ENCODE measurements around the gene ARSA. TPM values are rescaled to one million over a fixed set of nuclear protein-coding genes. Genes with fewer than 3 reads are reported as not detected.
"Not testable (repeated sequence)": the region's sequence is repeated elsewhere in the genome, so short reads cannot be mapped to it uniquely, and the experiment has no call there.

The ARSA gene
- polyA plus RNA-seq, 1 donor (not counting 4 experiments of a cell fraction or from before 2014, with no cell fraction given) = 12.1 TPM

DNA sequence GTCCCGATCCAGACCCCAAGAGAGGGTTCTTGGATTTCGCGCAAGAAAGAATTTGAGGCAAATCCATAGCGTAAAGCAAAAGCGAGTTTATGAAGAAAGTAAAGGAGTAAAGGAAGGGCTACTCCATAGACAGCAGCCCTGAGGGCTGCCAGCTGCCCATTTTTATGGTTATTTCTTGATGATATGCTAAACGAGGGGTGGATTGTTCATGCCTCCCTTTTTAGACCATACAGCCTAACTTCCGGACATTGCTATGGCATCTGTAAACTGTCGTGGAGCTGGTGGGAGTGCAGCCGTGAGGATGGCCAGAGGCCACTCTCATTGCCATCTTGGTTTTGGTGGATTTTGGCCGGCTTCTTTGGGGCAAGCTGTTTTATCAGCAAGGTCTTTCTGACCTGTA is 25.3 kb upstream of the ARSA start:
- Histone ChIP-seq H3K4me2 (ENCODE audit: control insufficient read depth, extremely low read depth, insufficient read depth, low read depth, low read length) (no peak overlapping the region), H4K20me1 (ENCODE audit: control insufficient read depth, extremely low read depth, insufficient read depth, low read length) (no peaks in the 10 kb centered on the region), H3K4me3 (ENCODE audit: control insufficient read depth in 2 of 3, extremely low read depth in 1 of 3, insufficient read depth in 2 of 3, low read depth in 1 of 3, low read length in 3 of 3) (no peak overlapping the region), H3K27ac (ENCODE audit: control insufficient read depth, insufficient read depth, low read length) (no peak overlapping the region), H3K9me1 (ENCODE audit: control insufficient read depth, extremely low read depth, insufficient read depth, low read length) (no peaks in the 10 kb centered on the region), H3K79me2 (ENCODE audit: control insufficient read depth, insufficient read depth, low read length) (no peaks in the 10 kb centered on the region), H3K36me3 (ENCODE audit: control insufficient read depth in 2 of 2, extremely low read depth in 1 of 2, insufficient read depth in 2 of 2, low read length in 2 of 2) (no peaks in the 10 kb centered on the region), H3K9ac (ENCODE audit: control insufficient read depth, extremely low read depth, insufficient read depth, low read length) (no peak overlapping the region), H3K9me3 (ENCODE audit: control insufficient read depth, low read depth, low read length) (no peaks in the 10 kb centered on the region), H2AFZ (ENCODE audit: control insufficient read depth, low read length) (no peak overlapping the region), H3K4me1 (ENCODE audit: control insufficient read depth, extremely low read depth, insufficient read depth, low read length) (peaks cover 8% of the 10 kb centered on the region), H3K27me3 (ENCODE audit: control insufficient read depth, extremely low read depth, insufficient read depth, low read length) (no peaks in the 10 kb centered on the region)
- FAIRE-seq (no peak), DNase-seq (ENCODE audit: low read depth, low spot score) (no peak)
- dilution Hi-C loops (cut with MboI; ENCODE audit: extremely low pct_ligation_motif_present, low sequenced_read_pairs) = no loop called here
- TF ChIP-seq EZH2 (IDR thresholded peaks at IDR 0.05; ENCODE audit: low read length) (no peak), CTCF (optimal IDR thresholded peaks at IDR 0.05 in 1 of 3, IDR thresholded peaks at IDR 0.05 in 1 of 3, conservative IDR thresholded peaks at IDR 0.05 in 1 of 3; ENCODE audit: extremely low read depth in 1 of 3, insufficient read depth in 2 of 3, low read length in 3 of 3) (no peak)

DNA sequence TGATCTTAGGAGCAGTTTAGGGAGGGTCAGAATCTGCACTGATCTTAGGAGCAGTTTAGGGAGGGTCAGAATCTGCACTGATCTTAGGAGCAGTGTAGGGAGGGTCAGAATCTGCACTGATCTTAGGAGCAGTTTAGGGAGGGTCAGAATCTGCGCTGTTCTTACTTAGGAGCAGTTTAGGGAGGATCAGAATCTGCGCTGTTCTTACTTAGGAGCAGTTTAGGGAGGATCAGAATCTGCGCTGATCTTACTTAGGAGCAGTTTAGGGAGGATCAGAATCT is 15.8 kb upstream of the ARSA start:
- dilution Hi-C loops (cut with MboI; ENCODE audit: extremely low pct_ligation_motif_present, low sequenced_read_pairs); H3K9ac ChIP-seq (ENCODE audit: control insufficient read depth, extremely low read depth, insufficient read depth, low read length); H4K20me1 ChIP-seq (ENCODE audit: control insufficient read depth, extremely low read depth, insufficient read depth, low read length); H3K9me3 ChIP-seq (ENCODE audit: control insufficient read depth, low read depth, low read length); H3K27ac ChIP-seq (ENCODE audit: control insufficient read depth, insufficient read depth, low read length); H2AFZ ChIP-seq (ENCODE audit: control insufficient read depth, low read length); H3K9me1 ChIP-seq (ENCODE audit: control insufficient read depth, extremely low read depth, insufficient read depth, low read length); H3K79me2 ChIP-seq (ENCODE audit: control insufficient read depth, insufficient read depth, low read length); H3K36me3 ChIP-seq (ENCODE audit: control insufficient read depth in 2 of 2, extremely low read depth in 1 of 2, insufficient read depth in 2 of 2, low read length in 2 of 2); H3K4me3 ChIP-seq (ENCODE audit: control insufficient read depth in 2 of 3, extremely low read depth in 1 of 3, insufficient read depth in 2 of 3, low read depth in 1 of 3, low read length in 3 of 3); H3K4me1 ChIP-seq (ENCODE audit: control insufficient read depth, extremely low read depth, insufficient read depth, low read length); H3K4me2 ChIP-seq (ENCODE audit: control insufficient read depth, extremely low read depth, insufficient read depth, low read depth, low read length); DNase-seq (ENCODE audit: low read depth, low spot score): not testable (repeated sequence)
- FAIRE-seq = peak; percentile 83
- H3K27me3 ChIP-seq (ENCODE audit: control insufficient read depth, extremely low read depth, insufficient read depth, low read length) = peaks cover 36% of the 10 kb centered on the region

GRCh38 chr22:50643021-50643820 is 15.3 kb upstream of the ARSA start:
- H3K4me2 ChIP-seq (ENCODE audit: control insufficient read depth, extremely low read depth, insufficient read depth, low read depth, low read length); H3K4me1 ChIP-seq (ENCODE audit: control insufficient read depth, extremely low read depth, insufficient read depth, low read length); H3K27ac ChIP-seq (ENCODE audit: control insufficient read depth, insufficient read depth, low read length); H3K36me3 ChIP-seq (ENCODE audit: control insufficient read depth in 2 of 2, extremely low read depth in 1 of 2, insufficient read depth in 2 of 2, low read length in 2 of 2); H3K4me3 ChIP-seq (ENCODE audit: control insufficient read depth in 2 of 3, extremely low read depth in 1 of 3, insufficient read depth in 2 of 3, low read depth in 1 of 3, low read length in 3 of 3); H3K9me3 ChIP-seq (ENCODE audit: control insufficient read depth, low read depth, low read length); H2AFZ ChIP-seq (ENCODE audit: control insufficient read depth, low read length); DNase-seq (ENCODE audit: low read depth, low spot score); FAIRE-seq; dilution Hi-C loops (cut with MboI; ENCODE audit: extremely low pct_ligation_motif_present, low sequenced_read_pairs); H3K79me2 ChIP-seq (ENCODE audit: control insufficient read depth, insufficient read depth, low read length); H3K9me1 ChIP-seq (ENCODE audit: control insufficient read depth, extremely low read depth, insufficient read depth, low read length); H4K20me1 ChIP-seq (ENCODE audit: control insufficient read depth, extremely low read depth, insufficient read depth, low read length); H3K9ac ChIP-seq (ENCODE audit: control insufficient read depth, extremely low read depth, insufficient read depth, low read length): not testable (repeated sequence)
- peaks cover 36% of the 10 kb centered on the region for H3K27me3 ChIP-seq (ENCODE audit: control insufficient read depth, extremely low read depth, insufficient read depth, low read length)

Measured in keratinocyte (primary cell).